ENCODE measurements around the gene GABPB2. TPM values are rescaled to one million over a fixed set of nuclear protein-coding genes. Genes with fewer than 3 reads are reported as not detected.

Gene GABPB2
- total RNA-seq, 1 experiment from 2014 or later: 2.0 TPM

GRCh38 chr1:151037032-151037431 is 33.5 kb upstream of the GABPB2 start:
- no peak for DNase-seq
- Mint-ChIP-seq H3K27me3 (ENCODE audit: insufficient read depth, unreplicated experiment) (no peaks in the 10 kb centered on the region), H3K27ac (ENCODE audit: unreplicated experiment) (no peak overlapping the region), H3K36me3 (ENCODE audit: insufficient read depth, unreplicated experiment) (peaks cover 18% of the 10 kb centered on the region), H3K4me1 (ENCODE audit: low read depth, unreplicated experiment) (no peaks in the 10 kb centered on the region), H3K9me3 (ENCODE audit: unreplicated experiment) (no peaks in the 10 kb centered on the region), H3K4me3 (ENCODE audit: unreplicated experiment) (no peak overlapping the region)
- Histone ChIP-seq H3K27me3 (replicated peaks; ENCODE audit: control insufficient read depth, insufficient read depth, low read length) (no peaks in the 10 kb centered on the region), H3K9me3 (no peaks in the 10 kb centered on the region), H3K36me3 (ENCODE audit: control insufficient read depth, insufficient read depth, low read length) (no peaks in the 10 kb centered on the region; the same call in 1 of the 2 replicates), H3K4me3 (ENCODE audit: low read depth, low read length) (no peak overlapping the region), H3K4me1 (no peaks in the 10 kb centered on the region)
- TF ChIP-seq CTCF (IDR thresholded peaks at IDR 0.05; ENCODE audit: insufficient read depth in 1 of 2, low read depth in 1 of 2, low read length in 1 of 2, severe bottlenecking in 1 of 2, unreplicated experiment in 1 of 2): no peak
- intact Hi-C loops (cut with micrococcal nuclease; ENCODE audit: unreplicated experiment): no loop called here
- ChIA-PET CTCF (no interaction called here), POLR2A (no interaction called here)
- BruUV-seq (replicated peaks): no TSS peak

- H3K9me3 ChIP-seq: no peaks in the 10 kb centered on the region
- intact Hi-C loops (cut with micrococcal nuclease; ENCODE audit: unreplicated experiment): no loop called here
- H3K4me3 Mint-ChIP-seq (ENCODE audit: unreplicated experiment): no peak overlapping the region
These were observed 31.0 kb upstream of the GABPB2 start for GRCh38 chr1:151039521-151039920.

GRCh38 chr1:151043163-151043562 is 27.4 kb upstream of the GABPB2 start:
- ChIA-PET POLR2A (no interaction called here), CTCF (no interaction called here)
- peaks cover 21% of the 10 kb centered on the region for H3K36me3 Mint-ChIP-seq (ENCODE audit: insufficient read depth, unreplicated experiment)
- Histone ChIP-seq H3K36me3 (ENCODE audit: control insufficient read depth, insufficient read depth, low read length) (no peaks in the 10 kb centered on the region), H3K4me3 (ENCODE audit: low read depth, low read length) (no peak overlapping the region), H3K4me1 (no peaks in the 10 kb centered on the region), H3K27me3 (replicated peaks; ENCODE audit: control insufficient read depth, insufficient read depth, low read length) (no peaks in the 10 kb centered on the region), H3K9me3 (no peaks in the 10 kb centered on the region)
- H3K4me3 Mint-ChIP-seq (ENCODE audit: unreplicated experiment): no peak overlapping the region
- H3K27ac Mint-ChIP-seq (ENCODE audit: unreplicated experiment): no peak overlapping the region
- intact Hi-C loops (cut with micrococcal nuclease; ENCODE audit: unreplicated experiment): no loop called here
- no peak for TF ChIP-seq CTCF (IDR thresholded peaks at IDR 0.05; ENCODE audit: insufficient read depth in 1 of 2, low read depth in 1 of 2, low read length in 1 of 2, severe bottlenecking in 1 of 2, unreplicated experiment in 1 of 2)
- no peaks in the 10 kb centered on the region for H3K9me3 Mint-ChIP-seq (ENCODE audit: unreplicated experiment)
- no peaks in the 10 kb centered on the region for H3K4me1 Mint-ChIP-seq (ENCODE audit: low read depth, unreplicated experiment)
- BruUV-seq (replicated peaks): no TSS peak
- no peak for DNase-seq
- H3K27me3 Mint-ChIP-seq (ENCODE audit: insufficient read depth, unreplicated experiment): no peaks in the 10 kb centered on the region

More at GRCh38 chr1:151039521-151039920, 31.0 kb upstream of the GABPB2 start:
- CTCF ChIA-PET: interaction anchor here (1.3 kb wide), 1 partner anchor 8 kb away, joined by 3 read pairs; the partner anchor contains the start of gene C1orf56
- no peak for TF ChIP-seq CTCF (IDR thresholded peaks at IDR 0.05; ENCODE audit: insufficient read depth in 1 of 2, low read depth in 1 of 2, low read length in 1 of 2, severe bottlenecking in 1 of 2, unreplicated experiment in 1 of 2)
- Mint-ChIP-seq H3K36me3 (ENCODE audit: insufficient read depth, unreplicated experiment) (peaks cover 6% of the 10 kb centered on the region), H3K27ac (ENCODE audit: unreplicated experiment) (no peak overlapping the region), H3K4me1 (ENCODE audit: low read depth, unreplicated experiment) (no peaks in the 10 kb centered on the region), H3K27me3 (ENCODE audit: insufficient read depth, unreplicated experiment) (no peaks in the 10 kb centered on the region), H3K9me3 (ENCODE audit: unreplicated experiment) (no peaks in the 10 kb centered on the region)
- DNase-seq: no peak
- no TSS peak for BruUV-seq (replicated peaks)
- H3K4me3 ChIP-seq (ENCODE audit: low read depth, low read length): no peak overlapping the region
- H3K4me1 ChIP-seq: no peaks in the 10 kb centered on the region
- POLR2A ChIA-PET: no interaction called here
- no peaks in the 10 kb centered on the region for H3K27me3 ChIP-seq (replicated peaks; ENCODE audit: control insufficient read depth, insufficient read depth, low read length)
- H3K36me3 ChIP-seq (ENCODE audit: control insufficient read depth, insufficient read depth, low read length): no peaks in the 10 kb centered on the region
